ENCODE data around the gene GRIN1. TPM values are rescaled to one million over a fixed set of nuclear protein-coding genes. Genes with fewer than 3 reads are reported as not detected.

Gene GRIN1
- total and polyA plus RNA-seq, 2 experiments from 2014 or later, result not detected

GRCh38 chr9:137189297-137190295 lies 50.6 kb downstream of the GRIN1 start:
- TF ChIP-seq EZH2 (IDR thresholded peaks at IDR 0.05; ENCODE audit: borderline replicate concordance) (no peak), EZH2phosphoT487 (IDR thresholded peaks at IDR 0.05; ENCODE audit: low read depth, severe bottlenecking, unreplicated experiment) (no peak), CTCF (IDR thresholded peaks at IDR 0.05; ENCODE audit: poor library complexity) (no peak)
- H3K79me2 ChIP-seq, result peaks cover 71% of the 10 kb centered on the region
- H2AFZ ChIP-seq, result no peak overlapping the region
- H3K27me3 ChIP-seq, result no peaks in the 10 kb centered on the region
- H3K27ac ChIP-seq, result peak overlapping the region; percentile 98
- peak overlapping the region; percentile 92 for H3K4me2 ChIP-seq
- H3K4me3 ChIP-seq, result peak overlapping the region; percentile 62
- peaks cover 37% of the 10 kb centered on the region for H4K20me1 ChIP-seq (ENCODE audit: insufficient read depth, poor library complexity, severe bottlenecking)
- H3K36me3 ChIP-seq (replicated peaks; ENCODE audit: insufficient read depth, low read depth), result no peaks in the 10 kb centered on the region
- DNase-seq (ENCODE audit: low spot score), result no peak
- H3K4me1 ChIP-seq (ENCODE audit: insufficient read depth), result peaks cover 26% of the 10 kb centered on the region
- H3K9me3 ChIP-seq (ENCODE audit: low read depth), result no peaks in the 10 kb centered on the region
- WGBS (ENCODE audit: low lambda C conversion rate, missing lambda C conversion rate), result 46% methylated on average over 23 of the region's 23 CpGs
- H3K9me2 ChIP-seq (replicated peaks; ENCODE audit: insufficient read depth), result no peaks in the 10 kb centered on the region

- Histone ChIP-seq H3K9me2 (replicated peaks; ENCODE audit: insufficient read depth) (no peaks in the 10 kb centered on the region), H3K27ac (peak overlapping the region; percentile 98), H2AFZ (no peak overlapping the region), H3K27me3 (no peaks in the 10 kb centered on the region), H3K4me3 (no peak overlapping the region), H4K20me1 (ENCODE audit: insufficient read depth, poor library complexity, severe bottlenecking) (peaks cover 45% of the 10 kb centered on the region), H3K4me1 (ENCODE audit: insufficient read depth) (peaks cover 34% of the 10 kb centered on the region), H3K9me3 (ENCODE audit: low read depth) (no peaks in the 10 kb centered on the region), H3K79me2 (peaks cover 79% of the 10 kb centered on the region), H3K36me3 (replicated peaks; ENCODE audit: insufficient read depth, low read depth) (no peaks in the 10 kb centered on the region), H3K4me2 (peak overlapping the region; percentile 92)
- DNase-seq (ENCODE audit: low spot score), result peak; percentile 42
- TF ChIP-seq CTCF (IDR thresholded peaks at IDR 0.05; ENCODE audit: poor library complexity), result no peak
- TF ChIP-seq EZH2phosphoT487 (IDR thresholded peaks at IDR 0.05; ENCODE audit: low read depth, severe bottlenecking, unreplicated experiment), result no peak
- no peak for TF ChIP-seq EZH2 (IDR thresholded peaks at IDR 0.05; ENCODE audit: borderline replicate concordance)
- 96% methylated on average over 5 of the region's 9 CpGs for WGBS (ENCODE audit: low lambda C conversion rate, missing lambda C conversion rate)
These were observed 51.4 kb downstream of the GRIN1 start for GRCh38 chr9:137190315-137190856.

- H2AFZ ChIP-seq, result no peak overlapping the region
- 94% methylated on average over 3 of the region's 3 CpGs for WGBS (ENCODE audit: low lambda C conversion rate, missing lambda C conversion rate)
- H3K4me2 ChIP-seq, result no peak overlapping the region
- DNase-seq (ENCODE audit: low spot score), result no peak
- no peak overlapping the region for H3K27ac ChIP-seq
- H3K79me2 ChIP-seq, result peaks cover 87% of the 10 kb centered on the region
- H3K4me3 ChIP-seq, result no peak overlapping the region
- H4K20me1 ChIP-seq (ENCODE audit: insufficient read depth, poor library complexity, severe bottlenecking), result peaks cover 54% of the 10 kb centered on the region
- peaks cover 41% of the 10 kb centered on the region for H3K4me1 ChIP-seq (ENCODE audit: insufficient read depth)
- no peaks in the 10 kb centered on the region for H3K9me3 ChIP-seq (ENCODE audit: low read depth)
- H3K36me3 ChIP-seq (replicated peaks; ENCODE audit: insufficient read depth, low read depth), result no peaks in the 10 kb centered on the region
- no peaks in the 10 kb centered on the region for H3K9me2 ChIP-seq (replicated peaks; ENCODE audit: insufficient read depth)
- TF ChIP-seq EZH2phosphoT487 (IDR thresholded peaks at IDR 0.05; ENCODE audit: low read depth, severe bottlenecking, unreplicated experiment) (no peak), EZH2 (IDR thresholded peaks at IDR 0.05; ENCODE audit: borderline replicate concordance) (no peak), CTCF (IDR thresholded peaks at IDR 0.05; ENCODE audit: poor library complexity) (no peak)
- H3K27me3 ChIP-seq, result no peaks in the 10 kb centered on the region
These were observed 52.3 kb downstream of the GRIN1 start for GRCh38 chr9:137191245-137191644.

Measured in hepatocyte (in vitro differentiated cells).